HG03025 (cell line): ENCODE data around the gene KCNJ9.
"Not testable (repeated sequence)": the region's sequence is repeated elsewhere in the genome, so short reads cannot be mapped to it uniquely, and the experiment has no call there.

ENCODE experiments used
- ATAC-seq: cut with Tn5 transposase; IDR thresholded peaks from one replicate; pipeline ENCODE4 v1.9.1; 2021; ENCODE audit warnings: mild to moderate bottlenecking, moderate library complexity; ENCODE audit not compliant: unreplicated experiment, low FRiP score

KCNJ9 gene

GRCh38 chr1:160122978-160123495 lies 41.7 kb downstream of the KCNJ9 start:
- no peak for ATAC-seq

- ATAC-seq = no peak
Observed at GRCh38 chr1:160123726-160124125, 42.4 kb downstream of the KCNJ9 start.

GRCh38 chr1:160124705-160125478 lies 43.6 kb downstream of the KCNJ9 start:
- ATAC-seq = no peak

- no peak for ATAC-seq
Observed at GRCh38 chr1:160125746-160126145, 44.4 kb downstream of the KCNJ9 start.

GRCh38 chr1:160126342-160126741 lies 45.0 kb downstream of the KCNJ9 start:
- not testable (repeated sequence) for ATAC-seq

- ATAC-seq = no peak
Observed at GRCh38 chr1:160127381-160127780, 46.0 kb downstream of the KCNJ9 start.

- no peak for ATAC-seq
Observed at GRCh38 chr1:160127865-160128523, 46.7 kb downstream of the KCNJ9 start.

- ATAC-seq = no peak
Observed at GRCh38 chr1:160128636-160129035, 47.3 kb downstream of the KCNJ9 start.

- no peak for ATAC-seq
Observed at GRCh38 chr1:160129046-160129445, 47.7 kb downstream of the KCNJ9 start.

- ATAC-seq = no peak
Observed at GRCh38 chr1:160129558-160129957, 48.2 kb downstream of the KCNJ9 start.

GRCh38 chr1:160129966-160130365 lies 48.6 kb downstream of the KCNJ9 start:
- ATAC-seq = no peak

- ATAC-seq = no peak
Observed at GRCh38 chr1:160130486-160130885, 49.1 kb downstream of the KCNJ9 start.

- no peak for ATAC-seq
Observed at GRCh38 chr1:160130939-160131338, 49.6 kb downstream of the KCNJ9 start.

- no peak for ATAC-seq
Observed at GRCh38 chr1:160131803-160132565, 50.6 kb downstream of the KCNJ9 start.

- ATAC-seq = no peak
Observed at GRCh38 chr1:160133990-160134770, 52.8 kb downstream of the KCNJ9 start.

GRCh38 chr1:160134791-160135572 lies 53.6 kb downstream of the KCNJ9 start:
- no peak for ATAC-seq

GRCh38 chr1:160136121-160136925 lies 55.0 kb downstream of the KCNJ9 start:
- ATAC-seq = no peak

- ATAC-seq = no peak
Observed at GRCh38 chr1:160136926-160137200, 55.5 kb downstream of the KCNJ9 start.
